GM12874 (cell line): Measurements from ENCODE around the gene MDGA2.

Experiments
- TF ChIP-seq, protein P1 (sequence below): IDR thresholded peaks from 2 replicates; pipeline ENCODE4 v1.5.1; 2011; ENCODE audit warnings: low read depth, mild to moderate bottlenecking, control low read depth, low read length, moderate library complexity; ENCODE audit not compliant: insufficient read depth

The MDGA2 gene

DNA sequence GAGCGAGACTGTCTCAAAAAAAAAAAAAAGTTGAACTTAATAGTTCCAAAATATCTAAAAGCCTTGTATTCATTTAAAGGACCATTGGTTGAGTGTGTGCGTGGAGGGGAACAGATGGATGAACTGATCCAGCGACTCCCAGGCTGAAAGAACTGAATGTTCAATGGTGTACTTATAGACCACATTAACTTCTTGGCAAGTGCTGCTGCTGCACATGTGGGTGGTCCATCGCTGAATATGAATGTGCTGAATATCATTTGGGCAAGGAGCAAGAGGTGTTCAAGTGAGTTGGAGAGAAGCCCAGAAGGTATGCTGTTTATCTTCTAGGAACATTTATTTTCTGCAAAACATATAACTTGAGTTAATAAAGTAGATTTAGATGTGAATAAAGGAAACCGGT lies 734.8 kb downstream of the MDGA2 start:
- TF ChIP-seq, protein P1, sequence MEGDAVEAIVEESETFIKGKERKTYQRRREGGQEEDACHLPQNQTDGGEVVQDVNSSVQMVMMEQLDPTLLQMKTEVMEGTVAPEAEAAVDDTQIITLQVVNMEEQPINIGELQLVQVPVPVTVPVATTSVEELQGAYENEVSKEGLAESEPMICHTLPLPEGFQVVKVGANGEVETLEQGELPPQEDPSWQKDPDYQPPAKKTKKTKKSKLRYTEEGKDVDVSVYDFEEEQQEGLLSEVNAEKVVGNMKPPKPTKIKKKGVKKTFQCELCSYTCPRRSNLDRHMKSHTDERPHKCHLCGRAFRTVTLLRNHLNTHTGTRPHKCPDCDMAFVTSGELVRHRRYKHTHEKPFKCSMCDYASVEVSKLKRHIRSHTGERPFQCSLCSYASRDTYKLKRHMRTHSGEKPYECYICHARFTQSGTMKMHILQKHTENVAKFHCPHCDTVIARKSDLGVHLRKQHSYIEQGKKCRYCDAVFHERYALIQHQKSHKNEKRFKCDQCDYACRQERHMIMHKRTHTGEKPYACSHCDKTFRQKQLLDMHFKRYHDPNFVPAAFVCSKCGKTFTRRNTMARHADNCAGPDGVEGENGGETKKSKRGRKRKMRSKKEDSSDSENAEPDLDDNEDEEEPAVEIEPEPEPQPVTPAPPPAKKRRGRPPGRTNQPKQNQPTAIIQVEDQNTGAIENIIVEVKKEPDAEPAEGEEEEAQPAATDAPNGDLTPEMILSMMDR, result no peak

DNA sequence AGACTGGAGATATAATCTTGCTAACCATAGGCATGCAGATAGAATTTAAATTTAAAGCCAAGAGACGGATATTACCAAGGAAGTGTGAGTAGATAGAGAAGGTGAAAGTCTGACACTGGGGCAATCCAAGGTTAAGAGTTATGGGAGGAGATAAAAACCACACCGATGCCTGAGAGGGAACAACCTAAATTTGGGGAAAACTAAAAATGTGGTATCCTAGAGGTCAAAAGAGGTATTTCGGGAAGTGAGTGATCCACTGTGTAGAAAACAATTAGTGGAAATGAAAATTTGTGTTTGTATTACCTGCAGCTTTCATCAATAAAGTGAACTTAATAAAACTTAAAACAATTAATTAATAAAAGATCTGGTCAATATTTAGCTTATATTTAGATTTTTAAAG lies 754.9 kb downstream of the MDGA2 start:
- TF ChIP-seq, protein P1, result no peak

- TF ChIP-seq, protein P1, result no peak
Observed at GRCh38 chr14:46902837-46903236, 772.6 kb downstream of the MDGA2 start.

DNA sequence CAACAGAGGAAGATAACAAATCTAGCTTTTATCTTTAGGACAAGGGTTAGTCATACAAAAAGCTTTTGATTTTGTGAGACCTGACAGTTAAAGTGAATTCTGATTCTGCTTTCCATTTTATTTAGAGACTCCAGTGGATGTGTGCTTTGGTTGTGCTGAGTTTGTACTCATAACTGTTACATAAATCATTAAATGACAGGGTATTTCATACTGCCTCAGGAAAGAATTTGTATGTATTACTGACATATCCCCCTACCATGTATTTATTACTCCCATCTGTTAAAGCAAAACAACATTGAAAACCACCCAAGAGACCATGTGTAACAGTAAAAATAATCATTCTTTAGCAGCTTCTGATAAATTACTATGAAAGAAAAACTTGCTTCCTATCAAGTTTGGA lies 780.9 kb downstream of the MDGA2 start:
- TF ChIP-seq, protein P1, result no peak

- TF ChIP-seq, protein P1, result no peak
Observed at GRCh38 chr14:46887144-46887543, 788.3 kb downstream of the MDGA2 start.

DNA sequence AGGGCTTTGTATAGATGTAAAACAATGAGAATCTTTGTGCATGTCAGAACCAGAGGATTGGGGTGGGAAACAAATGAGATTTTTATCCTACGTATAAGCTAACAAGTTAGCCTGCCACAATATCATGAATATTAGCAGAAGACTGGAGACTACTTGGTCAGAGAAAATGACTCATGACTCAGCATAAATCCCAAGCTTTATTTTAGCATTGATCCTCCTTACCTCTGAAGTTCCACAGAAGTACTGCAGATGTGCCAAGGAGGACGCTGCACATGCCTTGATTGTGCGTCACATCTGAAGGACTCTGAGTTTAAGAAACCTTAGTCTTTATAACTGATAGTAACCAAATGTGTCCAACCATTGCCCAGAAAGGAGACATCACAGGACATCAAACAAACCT lies 789.8 kb downstream of the MDGA2 start:
- TF ChIP-seq, protein P1, result no peak

GRCh38 chr14:46861753-46862152 lies 813.7 kb downstream of the MDGA2 start:
- TF ChIP-seq, protein P1, result no peak
